DND-41 (cell line): ENCODE results near the gene TTYH3.

Experiments used
- ATAC-seq: fragments of 200-7000 bp; cut with Tn5 transposase; 3 replicates; pipeline ENCODE4 v1.9.1; 2021; ENCODE audit warnings: low read depth; ENCODE audit not compliant: insufficient read depth
- DNase-seq: peaks from one replicate; pipeline ENCODE4 v3.0.0-alpha.2; 2020
- H2AFZ ChIP-seq: 2 replicates; pipeline ENCODE4 v1.6.0; 2012; ENCODE audit warnings: low read depth, low read length
- H3K27ac ChIP-seq: 2 replicates; pipeline ENCODE4 v1.5.1; 2012; ENCODE audit warnings: low read length, inconsistent platforms
- H3K27me3 ChIP-seq: fragments of 200-600 bp; sonication (generic); 2 replicates; pipeline ENCODE4 v1.6.0; 2012; ENCODE audit warnings: low read length, mild to moderate bottlenecking, inconsistent platforms; ENCODE audit not compliant: insufficient read depth, poor library complexity
- H3K36me3 ChIP-seq: 2 replicates; pipeline ENCODE4 v1.5.1; 2012; ENCODE audit warnings: low read length, inconsistent platforms; ENCODE audit not compliant: insufficient read depth
- H3K4me1 ChIP-seq: 2 replicates; pipeline ENCODE4 v1.5.1; 2012; ENCODE audit warnings: mild to moderate bottlenecking, low read length; ENCODE audit not compliant: insufficient read depth
- H3K4me2 ChIP-seq: 2 replicates; pipeline ENCODE4 v1.6.0; 2012; ENCODE audit warnings: mild to moderate bottlenecking, moderate library complexity, low read length, inconsistent platforms; ENCODE audit not compliant: insufficient read depth
- H3K4me3 ChIP-seq, 2 experiments: fragments of 200-600 bp in 1 of 2; shearing (Covaris generic) in 1 of 2; 2 replicates each; pipeline ENCODE4 v1.5.1; 2012 to 2016; ENCODE audit warnings: inconsistent platforms in 2 of 2, low read length in 2 of 2, mild to moderate bottlenecking in 2 of 2, low read depth in 1 of 2, moderate library complexity in 1 of 2
- H3K79me2 ChIP-seq: 2 replicates; pipeline ENCODE4 v1.6.0; 2012; ENCODE audit warnings: low read length, inconsistent platforms; ENCODE audit not compliant: insufficient read depth
- H3K9ac ChIP-seq: 2 replicates; pipeline ENCODE4 v1.6.0; 2012; ENCODE audit warnings: low read depth, mild to moderate bottlenecking, inconsistent platforms, low read length, moderate library complexity
- H3K9me3 ChIP-seq: 2 replicates; pipeline ENCODE4 v1.5.1; 2012; ENCODE audit warnings: low read length, moderate library complexity, mild to moderate bottlenecking, inconsistent platforms; ENCODE audit not compliant: insufficient read depth, severe bottlenecking
- H4K20me1 ChIP-seq: 2 replicates; pipeline ENCODE4 v1.6.0; 2012; ENCODE audit warnings: low read length; ENCODE audit not compliant: insufficient read depth
- CTCF ChIP-seq: IDR thresholded peaks from 2 replicates; pipeline ENCODE4 v1.5.1; 2012; ENCODE audit warnings: borderline replicate concordance, low read length, moderate library complexity, mild to moderate bottlenecking; ENCODE audit not compliant: poor library complexity, severe bottlenecking; ENCODE audit errors: extremely low read depth
- EZH2 ChIP-seq: IDR thresholded peaks from 3 replicates; pipeline ENCODE4 v1.6.1; 2012; ENCODE audit warnings: borderline replicate concordance, low read depth, mild to moderate bottlenecking, moderate library complexity, low read length, inconsistent platforms; ENCODE audit not compliant: severe bottlenecking

Gene TTYH3

GRCh38 chr7:2585446-2585845 is 46.3 kb upstream of the TTYH3 start:
- Histone ChIP-seq H3K36me3 (peaks cover 4% of the 10 kb centered on the region; the same call in 1 of the 2 replicates), H3K9me3 (no peaks in the 10 kb centered on the region), H3K27ac (no peak overlapping the region), H3K4me1 (no peaks in the 10 kb centered on the region), H2AFZ (no peak overlapping the region), H3K79me2 (no peaks in the 10 kb centered on the region), H3K4me3 (no peak overlapping the region), H3K9ac (no peak overlapping the region), H4K20me1 (no peaks in the 10 kb centered on the region), H3K27me3 (no peaks in the 10 kb centered on the region), H3K4me2 (no peak overlapping the region)
- TF ChIP-seq EZH2 (no peak), CTCF (no peak)
- ATAC-seq (no peak), DNase-seq (no peak)

- Histone ChIP-seq H3K79me2 (no peaks in the 10 kb centered on the region), H4K20me1 (no peaks in the 10 kb centered on the region), H3K4me1 (no peaks in the 10 kb centered on the region), H2AFZ (no peak overlapping the region), H3K9me3 (no peaks in the 10 kb centered on the region), H3K27ac (no peak overlapping the region), H3K27me3 (no peaks in the 10 kb centered on the region), H3K9ac (no peak overlapping the region), H3K36me3 (peaks cover 4% of the 10 kb centered on the region; the same call in 1 of the 2 replicates), H3K4me2 (no peak overlapping the region), H3K4me3 (no peak overlapping the region)
- no peak for ATAC-seq
- no peak for DNase-seq
- TF ChIP-seq EZH2 (no peak), CTCF (no peak)
These were observed 45.3 kb upstream of the TTYH3 start for GRCh38 chr7:2586326-2587020.

GRCh38 chr7:2587134-2587533 is 44.7 kb upstream of the TTYH3 start:
- H2AFZ ChIP-seq = no peak overlapping the region
- no peak overlapping the region for H3K27ac ChIP-seq
- no peaks in the 10 kb centered on the region for H3K79me2 ChIP-seq
- H3K4me3 ChIP-seq = no peak overlapping the region
- H3K27me3 ChIP-seq = no peaks in the 10 kb centered on the region
- H3K4me2 ChIP-seq = no peak overlapping the region
- TF ChIP-seq EZH2 = no peak
- no peak for TF ChIP-seq CTCF
- H4K20me1 ChIP-seq = no peaks in the 10 kb centered on the region
- H3K9ac ChIP-seq = no peak overlapping the region
- H3K36me3 ChIP-seq = peaks cover 4% of the 10 kb centered on the region; the same call in 1 of the 2 replicates
- H3K4me1 ChIP-seq = no peaks in the 10 kb centered on the region
- DNase-seq (no peak), ATAC-seq (no peak)
- no peaks in the 10 kb centered on the region for H3K9me3 ChIP-seq
